ENCODE results near the gene SHCBP1L. TPM values are rescaled to one million over a fixed set of nuclear protein-coding genes. Genes with fewer than 3 reads are reported as not detected.

The SHCBP1L gene
- total and polyA plus RNA-seq, 4 donors: 0.37 TPM; not detected in 3

DNA sequence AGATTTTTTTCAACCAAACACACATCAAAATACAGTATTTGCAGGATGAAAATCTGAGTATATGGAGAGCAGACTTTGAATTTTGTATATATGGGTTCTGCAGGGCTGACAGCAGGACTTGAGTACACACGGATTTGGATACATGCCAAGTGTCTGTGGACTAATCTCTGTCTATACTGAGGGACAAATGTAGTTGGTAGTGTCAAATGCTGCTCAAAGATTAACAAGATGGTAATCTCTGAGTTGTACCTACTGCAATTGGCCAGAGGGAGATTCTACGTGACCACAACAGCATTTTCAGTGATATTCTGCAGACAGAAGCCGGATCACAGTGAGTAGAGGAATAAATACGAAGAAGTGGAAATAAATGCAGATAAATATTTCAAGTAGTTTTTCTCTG, 43.4 kb downstream of the SHCBP1L start:
- no peak overlapping the region for H3K9ac ChIP-seq (ENCODE audit: low read depth in 1 of 2, low read length in 2 of 2)
- H3K9me3 ChIP-seq (ENCODE audit: control insufficient read depth in 4 of 4, low read length in 3 of 4): peaks cover 0 to 2% (median 1%) of the 10 kb centered on the region in 4 donors
- no peak overlapping the region for H3K4me3 ChIP-seq (ENCODE audit: low read depth in 1 of 3, low read length in 3 of 3)
- DNase-seq (ENCODE audit: low spot score): no peak
- no peak overlapping the region for H3K27ac ChIP-seq (ENCODE audit: low read depth in 1 of 2, low read length in 2 of 2)
- WGBS: 65% methylated on average over 4 of the region's 4 CpGs
- no peaks in the 10 kb centered on the region for H3K36me3 ChIP-seq (ENCODE audit: control insufficient read depth in 4 of 4, insufficient read depth in 3 of 4, low read depth in 1 of 4, low read length in 3 of 4)
- no peaks in the 10 kb centered on the region for H3K27me3 ChIP-seq (ENCODE audit: control insufficient read depth in 4 of 4, insufficient read depth in 4 of 4, low read length in 3 of 4)
- H3K4me1 ChIP-seq (ENCODE audit: control insufficient read depth in 4 of 4, insufficient read depth in 4 of 4, low read length in 3 of 4): no peaks in the 10 kb centered on the region
- TF ChIP-seq YY1 (IDR thresholded peaks at IDR 0.05) (no peak), TAF1 (conservative IDR thresholded peaks at IDR 0.05) (no peak), JUND (IDR thresholded peaks at IDR 0.05) (no peak), RAD21 (IDR thresholded peaks at IDR 0.05) (no peak), NR2F2 (IDR thresholded peaks at IDR 0.05) (no peak), GABPA (IDR thresholded peaks at IDR 0.05 in 1 of 2, conservative IDR thresholded peaks at IDR 0.05 in 1 of 2) (no peak), SP1 (IDR thresholded peaks at IDR 0.05) (no peak)
- TF ChIP-seq, protein P1, sequence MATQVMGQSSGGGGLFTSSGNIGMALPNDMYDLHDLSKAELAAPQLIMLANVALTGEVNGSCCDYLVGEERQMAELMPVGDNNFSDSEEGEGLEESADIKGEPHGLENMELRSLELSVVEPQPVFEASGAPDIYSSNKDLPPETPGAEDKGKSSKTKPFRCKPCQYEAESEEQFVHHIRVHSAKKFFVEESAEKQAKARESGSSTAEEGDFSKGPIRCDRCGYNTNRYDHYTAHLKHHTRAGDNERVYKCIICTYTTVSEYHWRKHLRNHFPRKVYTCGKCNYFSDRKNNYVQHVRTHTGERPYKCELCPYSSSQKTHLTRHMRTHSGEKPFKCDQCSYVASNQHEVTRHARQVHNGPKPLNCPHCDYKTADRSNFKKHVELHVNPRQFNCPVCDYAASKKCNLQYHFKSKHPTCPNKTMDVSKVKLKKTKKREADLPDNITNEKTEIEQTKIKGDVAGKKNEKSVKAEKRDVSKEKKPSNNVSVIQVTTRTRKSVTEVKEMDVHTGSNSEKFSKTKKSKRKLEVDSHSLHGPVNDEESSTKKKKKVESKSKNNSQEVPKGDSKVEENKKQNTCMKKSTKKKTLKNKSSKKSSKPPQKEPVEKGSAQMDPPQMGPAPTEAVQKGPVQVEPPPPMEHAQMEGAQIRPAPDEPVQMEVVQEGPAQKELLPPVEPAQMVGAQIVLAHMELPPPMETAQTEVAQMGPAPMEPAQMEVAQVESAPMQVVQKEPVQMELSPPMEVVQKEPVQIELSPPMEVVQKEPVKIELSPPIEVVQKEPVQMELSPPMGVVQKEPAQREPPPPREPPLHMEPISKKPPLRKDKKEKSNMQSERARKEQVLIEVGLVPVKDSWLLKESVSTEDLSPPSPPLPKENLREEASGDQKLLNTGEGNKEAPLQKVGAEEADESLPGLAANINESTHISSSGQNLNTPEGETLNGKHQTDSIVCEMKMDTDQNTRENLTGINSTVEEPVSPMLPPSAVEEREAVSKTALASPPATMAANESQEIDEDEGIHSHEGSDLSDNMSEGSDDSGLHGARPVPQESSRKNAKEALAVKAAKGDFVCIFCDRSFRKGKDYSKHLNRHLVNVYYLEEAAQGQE (IDR thresholded peaks at IDR 0.05): no peak
- TF ChIP-seq, protein P2, sequence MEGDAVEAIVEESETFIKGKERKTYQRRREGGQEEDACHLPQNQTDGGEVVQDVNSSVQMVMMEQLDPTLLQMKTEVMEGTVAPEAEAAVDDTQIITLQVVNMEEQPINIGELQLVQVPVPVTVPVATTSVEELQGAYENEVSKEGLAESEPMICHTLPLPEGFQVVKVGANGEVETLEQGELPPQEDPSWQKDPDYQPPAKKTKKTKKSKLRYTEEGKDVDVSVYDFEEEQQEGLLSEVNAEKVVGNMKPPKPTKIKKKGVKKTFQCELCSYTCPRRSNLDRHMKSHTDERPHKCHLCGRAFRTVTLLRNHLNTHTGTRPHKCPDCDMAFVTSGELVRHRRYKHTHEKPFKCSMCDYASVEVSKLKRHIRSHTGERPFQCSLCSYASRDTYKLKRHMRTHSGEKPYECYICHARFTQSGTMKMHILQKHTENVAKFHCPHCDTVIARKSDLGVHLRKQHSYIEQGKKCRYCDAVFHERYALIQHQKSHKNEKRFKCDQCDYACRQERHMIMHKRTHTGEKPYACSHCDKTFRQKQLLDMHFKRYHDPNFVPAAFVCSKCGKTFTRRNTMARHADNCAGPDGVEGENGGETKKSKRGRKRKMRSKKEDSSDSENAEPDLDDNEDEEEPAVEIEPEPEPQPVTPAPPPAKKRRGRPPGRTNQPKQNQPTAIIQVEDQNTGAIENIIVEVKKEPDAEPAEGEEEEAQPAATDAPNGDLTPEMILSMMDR (IDR thresholded peaks at IDR 0.05; ENCODE audit: low read depth, low read length, missing input control): no peak
- TF ChIP-seq, protein P3, sequence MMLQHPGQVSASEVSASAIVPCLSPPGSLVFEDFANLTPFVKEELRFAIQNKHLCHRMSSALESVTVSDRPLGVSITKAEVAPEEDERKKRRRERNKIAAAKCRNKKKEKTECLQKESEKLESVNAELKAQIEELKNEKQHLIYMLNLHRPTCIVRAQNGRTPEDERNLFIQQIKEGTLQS (IDR thresholded peaks at IDR 0.05): no peak
- TF ChIP-seq, protein P4, sequence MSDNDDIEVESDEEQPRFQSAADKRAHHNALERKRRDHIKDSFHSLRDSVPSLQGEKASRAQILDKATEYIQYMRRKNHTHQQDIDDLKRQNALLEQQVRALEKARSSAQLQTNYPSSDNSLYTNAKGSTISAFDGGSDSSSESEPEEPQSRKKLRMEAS (IDR thresholded peaks at IDR 0.05): no peak
- TF ChIP-seq, protein P5, sequence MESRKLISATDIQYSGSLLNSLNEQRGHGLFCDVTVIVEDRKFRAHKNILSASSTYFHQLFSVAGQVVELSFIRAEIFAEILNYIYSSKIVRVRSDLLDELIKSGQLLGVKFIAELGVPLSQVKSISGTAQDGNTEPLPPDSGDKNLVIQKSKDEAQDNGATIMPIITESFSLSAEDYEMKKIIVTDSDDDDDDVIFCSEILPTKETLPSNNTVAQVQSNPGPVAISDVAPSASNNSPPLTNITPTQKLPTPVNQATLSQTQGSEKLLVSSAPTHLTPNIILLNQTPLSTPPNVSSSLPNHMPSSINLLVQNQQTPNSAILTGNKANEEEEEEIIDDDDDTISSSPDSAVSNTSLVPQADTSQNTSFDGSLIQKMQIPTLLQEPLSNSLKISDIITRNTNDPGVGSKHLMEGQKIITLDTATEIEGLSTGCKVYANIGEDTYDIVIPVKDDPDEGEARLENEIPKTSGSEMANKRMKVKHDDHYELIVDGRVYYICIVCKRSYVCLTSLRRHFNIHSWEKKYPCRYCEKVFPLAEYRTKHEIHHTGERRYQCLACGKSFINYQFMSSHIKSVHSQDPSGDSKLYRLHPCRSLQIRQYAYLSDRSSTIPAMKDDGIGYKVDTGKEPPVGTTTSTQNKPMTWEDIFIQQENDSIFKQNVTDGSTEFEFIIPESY (IDR thresholded peaks at IDR 0.05): no peak

DNA sequence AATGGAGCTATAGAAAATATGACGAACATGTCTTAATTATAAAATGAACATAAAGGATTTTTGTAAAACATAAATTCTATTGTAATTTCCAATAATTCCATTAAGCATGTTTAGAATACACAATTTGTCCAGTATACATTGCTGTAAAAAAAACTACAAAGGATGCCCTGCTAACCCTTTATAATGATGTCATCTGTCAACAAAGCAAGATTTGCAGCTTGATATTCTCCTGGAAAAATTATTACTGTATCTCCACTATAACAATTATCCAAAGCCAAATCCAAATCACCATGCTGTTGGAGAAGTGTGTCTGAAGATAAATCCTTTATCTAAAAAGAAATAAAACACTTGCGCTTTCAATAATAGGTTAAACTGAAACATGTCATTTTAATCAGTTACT, 47.6 kb downstream of the SHCBP1L start:
- Histone ChIP-seq H3K9ac (ENCODE audit: low read depth in 1 of 2, low read length in 2 of 2) (no peak overlapping the region), H3K36me3 (ENCODE audit: control insufficient read depth in 4 of 4, insufficient read depth in 3 of 4, low read depth in 1 of 4, low read length in 3 of 4) (no peaks in the 10 kb centered on the region), H3K27ac (ENCODE audit: low read depth in 1 of 2, low read length in 2 of 2) (no peak overlapping the region), H3K27me3 (ENCODE audit: control insufficient read depth in 4 of 4, insufficient read depth in 4 of 4, low read length in 3 of 4) (no peaks in the 10 kb centered on the region), H3K9me3 (ENCODE audit: control insufficient read depth in 4 of 4, low read length in 3 of 4) (no peaks in the 10 kb centered on the region), H3K4me3 (ENCODE audit: low read depth in 1 of 3, low read length in 3 of 3) (no peak overlapping the region), H3K4me1 (ENCODE audit: control insufficient read depth in 4 of 4, insufficient read depth in 4 of 4, low read length in 3 of 4) (no peaks in the 10 kb centered on the region)
- no peak for DNase-seq (ENCODE audit: low spot score)
- 93% methylated on average over 2 of the region's 2 CpGs for WGBS
- no peak for TF ChIP-seq RXRA (IDR thresholded peaks at IDR 0.05)
- no peak for TF ChIP-seq YY1 (IDR thresholded peaks at IDR 0.05)
- TF ChIP-seq FOXA1 (IDR thresholded peaks at IDR 0.05): no peak
- TF ChIP-seq, protein P3 (IDR thresholded peaks at IDR 0.05): no peak
- TF ChIP-seq, protein P1 (IDR thresholded peaks at IDR 0.05): no peak
- no peak for TF ChIP-seq HNF4G (IDR thresholded peaks at IDR 0.05)
- TF ChIP-seq EGR1 (IDR thresholded peaks at IDR 0.05; ENCODE audit: low read depth in 2 of 2): no peak
- TF ChIP-seq TAF1 (conservative IDR thresholded peaks at IDR 0.05): no peak
- TF ChIP-seq, protein P2 (IDR thresholded peaks at IDR 0.05; ENCODE audit: low read depth, low read length, missing input control): no peak
- no peak for TF ChIP-seq FOXA2 (IDR thresholded peaks at IDR 0.05)
- no peak for TF ChIP-seq JUND (IDR thresholded peaks at IDR 0.05)
